K562 (cell line): ENCODE measurements around the gene ARL8A. TPM values are rescaled to one million over a fixed set of nuclear protein-coding genes. Genes with fewer than 3 reads are reported as not detected.

ENCODE experiments used
- CREM ChIP-seq: IDR thresholded peaks from 2 replicates; pipeline ENCODE4 v1.6.1; 2014; ENCODE audit warnings: antibody characterized with exemption, low read depth
- ETV5 ChIP-seq: sonication (generic); formaldehyde crosslinking; IDR thresholded peaks from 2 replicates; pipeline ENCODE4 v1.4.0; 2020; ENCODE audit warnings: low read depth, mild to moderate bottlenecking, missing genetic modification reagents
- GATAD2B ChIP-seq: fragments of 450-650 bp; IDR thresholded peaks from 2 replicates; pipeline ENCODE4 v1.6.1; 2017; ENCODE audit warnings: mild to moderate bottlenecking, borderline replicate concordance
- GTF3C2 ChIP-seq: IDR thresholded peaks from 3 replicates; pipeline ENCODE4 v1.6.1; 2011; ENCODE audit warnings: borderline replicate concordance, mild to moderate bottlenecking, moderate library complexity; ENCODE audit not compliant: insufficient read length; ENCODE audit errors: extremely low read depth
- HDGF ChIP-seq: fragments of 450-650 bp; IDR thresholded peaks from 2 replicates; pipeline ENCODE4 v1.6.1; 2016
- HIVEP1 ChIP-seq: fragments of 250-450 bp; sonication (Bioruptor Pico); IDR thresholded peaks from 2 replicates; pipeline ENCODE4 v1.4.0; 2020; ENCODE audit warnings: mild to moderate bottlenecking
- JUNB ChIP-seq: fragments of 450-650 bp; formaldehyde crosslinking; conservative IDR thresholded peaks from 2 replicates; pipeline ENCODE4 v1.4.0; 2020; ENCODE audit warnings: mild to moderate bottlenecking
- MTA2 ChIP-seq: fragments of 450-650 bp; IDR thresholded peaks from 2 replicates; pipeline ENCODE4 v1.6.1; 2016; ENCODE audit warnings: low read depth
- NR2C2 ChIP-seq, 2 experiments: fragments of 200-800 bp in 1 of 2; sonication (Bioruptor generic) in 1 of 2; sonication (generic) in 1 of 2; formaldehyde crosslinking in 1 of 2; IDR thresholded peaks; 2 replicates each; pipeline versions ENCODE4 v1.6.1 to v1.8.0; 2016 to 2022; ENCODE audit warnings: mild to moderate bottlenecking in 1 of 2, missing compliant biosample characterization in 1 of 2, missing genetic modification characterization in 1 of 2, missing genetic modification reagents in 1 of 2
- NRF1 ChIP-seq, 2 experiments: fragments of 450-650 bp; IDR thresholded peaks in 1 of 2; conservative IDR thresholded peaks in 1 of 2; 2 replicates each; pipeline ENCODE4 v1.6.1; 2014; ENCODE audit warnings: mild to moderate bottlenecking in 2 of 2
- PURB ChIP-seq: sonication (generic); formaldehyde crosslinking; IDR thresholded peaks from 2 replicates; pipeline ENCODE4 v1.9.0; 2021; ENCODE audit warnings: low read depth, mild to moderate bottlenecking, missing genetic modification reagents
- SMARCA4 ChIP-seq: fragments of 450-650 bp; IDR thresholded peaks from 2 replicates; pipeline ENCODE4 v1.6.1; 2016
- STAG1 ChIP-seq: sonication (generic); formaldehyde crosslinking; IDR thresholded peaks from 2 replicates; pipeline ENCODE4 v1.5.0; 2020; ENCODE audit warnings: missing genetic modification reagents, borderline replicate concordance
- VEZF1 ChIP-seq: fragments of 200-800 bp; sonication (Bioruptor generic); IDR thresholded peaks from 2 replicates; pipeline ENCODE4 v1.6.1; 2017; ENCODE audit warnings: missing genetic modification characterization, missing compliant biosample characterization
- ZBTB7A ChIP-seq: IDR thresholded peaks from 2 replicates; pipeline ENCODE4 v1.6.1; 2011; ENCODE audit warnings: low read depth, mild to moderate bottlenecking, low read length, moderate library complexity, borderline replicate concordance; ENCODE audit not compliant: control insufficient read depth
- ZNF239 ChIP-seq: fragments of 250-450 bp; sonication (Bioruptor Pico); IDR thresholded peaks from 2 replicates; pipeline ENCODE4 v1.4.0; 2020; ENCODE audit warnings: mild to moderate bottlenecking
- ZNF3 ChIP-seq: fragments of 250-450 bp; sonication (Bioruptor Pico); IDR thresholded peaks from 2 replicates; pipeline ENCODE4 v1.5.0; 2021; ENCODE audit warnings: mild to moderate bottlenecking, moderate library complexity
- ZNF324 ChIP-seq: fragments of 250-450 bp; sonication (Bioruptor Pico); IDR thresholded peaks from 2 replicates; pipeline ENCODE4 v1.4.0; 2020; ENCODE audit warnings: mild to moderate bottlenecking
- ZNF41 ChIP-seq: fragments of 250-450 bp; sonication (Bioruptor Pico); conservative IDR thresholded peaks from 2 replicates; pipeline ENCODE4 v1.4.0; 2020; ENCODE audit warnings: mild to moderate bottlenecking
- polyA plus RNA-seq, 8 experiments: library from polyadenylated mRNA; depleted of rRNA in 4 of 8; stranded (reverse) in 5 of 8; unstranded in 3 of 8; fragments of >200 nt; fragmentation: Nextera tagmentation in 2 of 8; fragmentation: Illumina TruSeq in 1 of 8; extraction: Ambion mirVana in 2 of 8; extraction: Trizol in 1 of 8; gene quantifications; 2 replicates each; pipeline versions ENCODE4 v1.2.1 to v1.2.3, GENCODE V29; 2011 to 2014; ENCODE audit warnings: inconsistent platforms in 1 of 8, missing spikeins in 1 of 8
- total RNA-seq, 7 experiments: library from RNA; depleted of rRNA in 6 of 7; stranded (reverse); fragments of >200 nt in 6 of 7; fragmentation: Illumina TruSeq in 2 of 7; extraction: Trizol in 2 of 7; gene quantifications; 2 replicates each; pipeline versions ENCODE4 v1.2.1 to v1.2.3, GENCODE V29; 2011 to 2021; ENCODE audit warnings: low replicate concordance in 1 of 7

The ARL8A gene
- total and polyA plus RNA-seq, 9 of the 15 experiments (the other 6 are each of a cell fraction or from before 2014, with no cell fraction given) = 0.17 to 27.3 (median 15.6) TPM

GRCh38 chr1:202135221-202135721 lies 9.3 kb downstream of the ARL8A start (continued):
- TF ChIP-seq ZNF41 (CRISPR knock-in tag) (no peak), STAG1 (CRISPR knock-in tag) (peak; percentile 53; the same call in 1 of the 2 replicates), PURB (no peak), ZNF324 (CRISPR knock-in tag) (no peak), ZNF3 (CRISPR knock-in tag) (no peak), NRF1 (conservative IDR thresholded peaks at IDR 0.05 in 1 of 2, IDR thresholded peaks at IDR 0.05 in 1 of 2) (no peak), SMARCA4 (no peak), VEZF1 (CRISPR knock-in tag) (peak; percentile 63), GATAD2B (no peak), ZNF239 (CRISPR knock-in tag) (no peak), NR2C2 (CRISPR knock-in tag; IDR thresholded peaks at IDR 0.05) (0 out of 2 replicates have a peak, but pooled peaks have one; percentile 27), NR2C2 (tag; IDR thresholded peaks at IDR 0.05) (no peak), MTA2 (no peak), HDGF (peak; percentile 33; the same call in 1 of the 2 replicates), HIVEP1 (CRISPR knock-in tag) (no peak), CREM (no peak), JUNB (CRISPR knock-in tag) (no peak), ZBTB7A (0 out of 2 replicates have a peak, but pooled peaks have one; percentile 36), GTF3C2 (no peak), ETV5 (CRISPR knock-in tag) (no peak)
